Measurements from ENCODE around the gene PDZK1.

DNA sequence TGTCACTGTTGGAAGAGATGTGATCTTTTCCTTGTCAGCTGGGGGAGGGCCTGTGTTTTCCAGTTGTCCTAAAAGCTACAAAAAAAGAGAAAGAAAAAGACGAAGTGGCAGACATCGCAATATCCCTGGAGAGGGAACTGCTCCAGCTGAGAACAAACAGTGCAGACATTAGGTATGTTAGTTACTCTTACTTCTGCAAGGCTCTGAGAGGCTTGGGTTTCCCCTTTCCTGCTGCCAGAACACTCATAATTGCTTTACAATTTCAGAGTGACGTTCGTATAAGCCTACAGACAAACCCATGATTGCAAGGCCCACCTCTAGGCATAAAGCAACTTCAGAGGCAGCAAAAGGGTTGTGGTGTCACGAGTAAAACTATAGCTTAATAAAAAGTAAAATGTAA lies 43.3 kb upstream of the PDZK1 start:
- TF ChIP-seq, protein P1, sequence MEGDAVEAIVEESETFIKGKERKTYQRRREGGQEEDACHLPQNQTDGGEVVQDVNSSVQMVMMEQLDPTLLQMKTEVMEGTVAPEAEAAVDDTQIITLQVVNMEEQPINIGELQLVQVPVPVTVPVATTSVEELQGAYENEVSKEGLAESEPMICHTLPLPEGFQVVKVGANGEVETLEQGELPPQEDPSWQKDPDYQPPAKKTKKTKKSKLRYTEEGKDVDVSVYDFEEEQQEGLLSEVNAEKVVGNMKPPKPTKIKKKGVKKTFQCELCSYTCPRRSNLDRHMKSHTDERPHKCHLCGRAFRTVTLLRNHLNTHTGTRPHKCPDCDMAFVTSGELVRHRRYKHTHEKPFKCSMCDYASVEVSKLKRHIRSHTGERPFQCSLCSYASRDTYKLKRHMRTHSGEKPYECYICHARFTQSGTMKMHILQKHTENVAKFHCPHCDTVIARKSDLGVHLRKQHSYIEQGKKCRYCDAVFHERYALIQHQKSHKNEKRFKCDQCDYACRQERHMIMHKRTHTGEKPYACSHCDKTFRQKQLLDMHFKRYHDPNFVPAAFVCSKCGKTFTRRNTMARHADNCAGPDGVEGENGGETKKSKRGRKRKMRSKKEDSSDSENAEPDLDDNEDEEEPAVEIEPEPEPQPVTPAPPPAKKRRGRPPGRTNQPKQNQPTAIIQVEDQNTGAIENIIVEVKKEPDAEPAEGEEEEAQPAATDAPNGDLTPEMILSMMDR (IDR thresholded peaks at IDR 0.05; ENCODE audit: poor library complexity, severe bottlenecking) = no peak
- no peak for TF ChIP-seq EP300 (conservative IDR thresholded peaks at IDR 0.05; ENCODE audit: poor library complexity, severe bottlenecking)
